HG03442 (cell line): ENCODE data around the gene IFT74.

ENCODE experiments used
- ATAC-seq: cut with Tn5 transposase; IDR thresholded peaks from one replicate; pipeline ENCODE4 v1.9.1; 2021; ENCODE audit warnings: mild to moderate bottlenecking, moderate library complexity; ENCODE audit not compliant: unreplicated experiment

The IFT74 gene

GRCh38 chr9:26955921-26956859 lies at the start of gene IFT74:
Gene IFT74 (plus strand): TSS chr9:26956412. CDS start chr9:26961968, 5,556 bp downstream.
- ATAC-seq, result peak; percentile 99

- ATAC-seq, result no peak
Observed at GRCh38 chr9:26913138-26913668, 43.0 kb upstream of the IFT74 start.

- no peak for ATAC-seq
Observed at GRCh38 chr9:26919698-26920097, 36.5 kb upstream of the IFT74 start.

GRCh38 chr9:26925609-26926008 lies 30.6 kb upstream of the IFT74 start:
- no peak for ATAC-seq

GRCh38 chr9:26928902-26929495 lies 27.2 kb upstream of the IFT74 start:
- ATAC-seq, result no peak

GRCh38 chr9:26935847-26936246 lies 20.4 kb upstream of the IFT74 start:
- ATAC-seq, result no peak

GRCh38 chr9:26937816-26938371 lies 18.3 kb upstream of the IFT74 start:
- no peak for ATAC-seq

- ATAC-seq, result no peak
Observed at GRCh38 chr9:26939955-26940711, 16.1 kb upstream of the IFT74 start.

- ATAC-seq, result no peak
Observed at GRCh38 chr9:26940779-26941178, 15.4 kb upstream of the IFT74 start.

GRCh38 chr9:26945591-26945990 lies 10.6 kb upstream of the IFT74 start:
- no peak for ATAC-seq

- ATAC-seq, result peak; percentile 97
Observed at GRCh38 chr9:26946753-26947727, 9.2 kb upstream of the IFT74 start, which contains the start of gene PLAA. Gene PLAA (minus strand): TSS chr9:26947242. CDS start chr9:26947045, 197 bp downstream.

GRCh38 chr9:26947736-26948135 lies 8.5 kb upstream of the IFT74 start:
- ATAC-seq, result no peak

- no peak for ATAC-seq
Observed at GRCh38 chr9:26949637-26950069, 6.6 kb upstream of the IFT74 start.

- ATAC-seq, result no peak
Observed at GRCh38 chr9:26950521-26950920, 5.7 kb upstream of the IFT74 start.

- ATAC-seq, result no peak
Observed at GRCh38 chr9:26951794-26952193, 4.4 kb upstream of the IFT74 start.

GRCh38 chr9:26954050-26954508 lies 2.1 kb upstream of the IFT74 start:
- no peak for ATAC-seq

- no peak for ATAC-seq
Observed at GRCh38 chr9:26955222-26955903, 849 bp upstream of the IFT74 start.

GRCh38 chr9:26956860-26957233 lies 635 bp downstream of the IFT74 start:
- ATAC-seq, result no peak

- ATAC-seq, result no peak
Observed at GRCh38 chr9:26971721-26972120, 15.5 kb downstream of the IFT74 start.
